GM19240 (cell line): ENCODE measurements around the gene CRTC1.

Experiments used
- DNase-seq: peaks from one replicate; pipeline ENCODE4 v3.0.0; 2011; ENCODE audit warnings: low spot score; ENCODE audit not compliant: insufficient read length

Gene CRTC1

DNA sequence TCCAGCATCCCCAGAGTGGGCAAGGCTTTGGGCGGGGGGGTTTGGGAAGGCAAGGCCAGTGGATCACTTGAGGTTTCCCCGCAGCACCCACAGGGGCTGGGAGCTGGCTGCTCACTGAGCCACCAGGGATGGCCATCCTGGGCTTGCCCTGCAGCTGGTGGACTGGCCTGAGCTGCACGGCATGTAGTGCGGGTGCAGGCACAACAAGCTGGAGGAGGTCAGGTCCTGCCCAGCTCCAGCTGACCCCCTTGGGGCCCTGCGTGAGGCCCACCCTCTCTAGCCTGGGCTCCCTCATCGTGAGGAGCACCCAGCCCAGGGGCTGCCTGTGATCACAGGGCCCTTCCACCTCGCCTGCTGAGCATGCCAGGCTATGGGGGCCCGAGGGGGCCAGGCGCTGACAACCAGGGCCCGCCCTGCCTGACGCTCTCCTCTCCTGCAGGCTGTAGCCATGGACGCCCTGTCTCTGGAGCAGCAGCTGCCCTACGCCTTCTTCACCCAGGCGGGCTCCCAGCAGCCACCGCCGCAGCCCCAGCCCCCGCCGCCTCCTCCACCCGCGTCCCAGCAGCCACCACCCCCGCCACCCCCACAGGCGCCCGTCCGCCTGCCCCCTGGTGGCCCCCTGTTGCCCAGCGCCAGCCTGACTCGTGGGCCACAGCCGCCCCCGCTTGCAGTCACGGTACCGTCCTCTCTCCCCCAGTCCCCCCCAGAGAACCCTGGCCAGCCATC lies 84.7 kb downstream of the CRTC1 start:
- DNase-seq = no peak

DNA sequence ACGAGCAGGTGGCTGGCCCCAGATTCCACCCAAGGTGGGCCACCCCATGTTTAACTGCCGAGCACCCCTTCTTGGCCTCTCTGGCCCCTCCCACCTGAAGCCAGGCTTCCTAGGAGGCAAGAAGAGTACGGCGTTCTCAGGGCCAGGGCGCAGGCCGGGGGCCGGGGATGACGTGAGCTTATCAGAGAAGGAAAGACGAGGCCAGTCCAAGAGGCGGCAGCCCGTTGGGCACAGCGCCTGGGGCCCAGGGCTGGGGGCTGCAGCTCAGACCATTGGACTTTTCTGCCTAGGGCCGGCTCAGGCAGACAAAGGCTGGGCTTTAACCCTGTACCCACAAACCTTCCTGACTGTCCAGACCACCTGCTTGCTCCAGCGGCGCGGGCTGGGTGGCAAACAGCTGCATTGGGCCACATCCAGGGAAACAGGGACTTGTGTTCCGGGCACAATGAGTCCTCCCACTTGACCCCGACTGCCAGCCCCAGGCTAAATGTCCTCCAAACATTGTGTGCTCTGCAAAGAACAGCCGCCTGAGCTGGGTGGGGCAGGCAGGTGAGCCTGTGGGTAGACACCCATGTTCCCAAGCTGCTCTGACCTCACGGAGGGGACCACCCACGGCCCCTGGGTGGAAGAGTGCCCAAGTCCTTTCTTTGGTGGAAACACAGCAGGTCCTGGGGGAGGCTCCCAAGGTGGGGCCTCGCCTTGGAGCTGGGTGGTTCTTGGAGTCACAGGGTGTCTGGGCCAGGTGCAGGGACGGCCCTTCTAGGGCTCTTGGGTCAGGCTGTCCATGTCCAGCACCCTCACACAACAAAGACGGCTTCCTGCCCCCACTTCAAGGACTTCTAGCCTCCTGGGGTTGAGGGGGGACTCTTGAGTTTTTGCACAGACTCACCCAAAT lies 85.8 kb downstream of the CRTC1 start:
- DNase-seq = no peak

DNA sequence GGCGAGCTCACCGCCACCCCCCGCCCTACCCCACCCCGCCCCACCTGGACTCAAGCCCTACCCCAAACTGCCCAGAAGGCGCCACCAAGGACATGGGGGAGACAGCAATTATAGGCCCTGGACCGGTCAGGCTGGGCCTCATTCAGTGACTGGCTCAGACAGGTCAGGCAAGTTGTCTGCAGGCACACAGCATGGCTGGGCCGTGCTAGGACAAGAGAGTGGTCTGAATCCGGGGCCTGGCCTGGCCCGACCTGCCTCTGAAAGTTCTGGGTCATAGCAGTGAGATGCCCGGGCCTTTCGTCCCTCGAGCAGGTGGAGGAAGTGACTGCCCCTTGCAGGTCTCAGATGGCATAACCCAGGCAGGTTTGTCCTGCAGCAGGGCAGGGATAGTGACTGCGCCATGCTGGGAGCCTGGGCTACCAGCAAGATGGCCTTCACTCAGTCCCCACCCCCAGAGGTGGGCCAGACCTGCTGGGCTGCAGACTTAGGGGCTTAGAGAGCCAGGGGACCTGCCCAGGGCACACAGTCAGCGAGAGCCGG lies 86.6 kb downstream of the CRTC1 start:
- no peak for DNase-seq

DNA sequence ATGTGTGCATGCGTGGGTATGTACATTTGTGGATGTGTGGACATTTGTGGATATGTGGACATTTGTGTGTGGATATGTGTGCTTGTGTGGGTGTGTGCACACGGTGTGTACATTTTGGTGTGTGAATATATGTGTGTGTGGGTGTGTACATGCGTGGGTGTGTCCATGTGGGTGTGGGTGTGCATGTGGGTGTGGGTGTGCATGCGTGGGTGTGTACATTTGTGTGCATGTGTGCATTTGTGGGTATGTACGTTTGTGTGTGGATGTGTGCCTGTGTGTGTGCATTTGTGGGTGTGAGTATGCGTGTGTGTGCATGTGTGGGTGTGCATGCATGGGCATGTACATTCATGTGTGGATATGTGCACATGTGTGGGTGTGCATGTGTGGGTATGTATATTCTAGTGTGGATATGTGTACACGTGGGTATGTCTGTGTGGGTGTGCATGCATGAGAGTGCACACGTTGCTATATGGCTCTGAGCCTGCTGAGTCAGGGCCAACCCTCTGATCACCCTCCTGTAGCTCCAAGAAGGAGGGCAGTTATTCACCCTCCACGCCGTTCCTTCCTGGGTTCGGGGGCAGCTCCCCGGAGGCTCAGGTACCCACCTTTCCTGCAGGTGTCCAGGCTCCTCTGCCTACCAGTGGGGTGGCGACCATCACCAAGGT lies 87.3 kb downstream of the CRTC1 start:
- no peak for DNase-seq

- DNase-seq = no peak
These were observed 88.1 kb downstream of the CRTC1 start for GRCh38 chr19:18771328-18772242.

- DNase-seq = no peak
These were observed 89.4 kb downstream of the CRTC1 start for GRCh38 chr19:18772620-18773587.

GRCh38 chr19:18773682-18774081 lies 90.2 kb downstream of the CRTC1 start:
- no peak for DNase-seq

DNA sequence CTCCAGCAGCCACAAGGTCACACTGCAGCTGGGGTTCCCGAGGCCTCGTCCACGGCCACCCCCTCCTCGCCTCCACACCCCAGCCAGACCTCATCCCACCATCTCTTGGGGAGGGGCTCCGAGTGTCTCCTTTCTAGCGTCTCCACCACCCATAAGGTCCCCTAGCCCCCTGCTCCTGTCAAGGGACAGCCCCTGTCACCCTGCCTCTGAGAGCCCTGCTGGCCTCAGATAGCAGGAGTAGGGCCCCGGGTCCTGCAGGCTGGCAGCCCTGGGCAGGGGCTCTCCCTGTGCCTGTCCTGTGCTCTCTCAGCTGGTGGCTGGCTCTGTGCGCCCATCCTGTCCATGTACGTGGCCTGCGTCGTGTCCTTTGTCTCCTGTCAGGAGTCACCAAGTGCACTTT lies 90.6 kb downstream of the CRTC1 start:
- DNase-seq = no peak

DNA sequence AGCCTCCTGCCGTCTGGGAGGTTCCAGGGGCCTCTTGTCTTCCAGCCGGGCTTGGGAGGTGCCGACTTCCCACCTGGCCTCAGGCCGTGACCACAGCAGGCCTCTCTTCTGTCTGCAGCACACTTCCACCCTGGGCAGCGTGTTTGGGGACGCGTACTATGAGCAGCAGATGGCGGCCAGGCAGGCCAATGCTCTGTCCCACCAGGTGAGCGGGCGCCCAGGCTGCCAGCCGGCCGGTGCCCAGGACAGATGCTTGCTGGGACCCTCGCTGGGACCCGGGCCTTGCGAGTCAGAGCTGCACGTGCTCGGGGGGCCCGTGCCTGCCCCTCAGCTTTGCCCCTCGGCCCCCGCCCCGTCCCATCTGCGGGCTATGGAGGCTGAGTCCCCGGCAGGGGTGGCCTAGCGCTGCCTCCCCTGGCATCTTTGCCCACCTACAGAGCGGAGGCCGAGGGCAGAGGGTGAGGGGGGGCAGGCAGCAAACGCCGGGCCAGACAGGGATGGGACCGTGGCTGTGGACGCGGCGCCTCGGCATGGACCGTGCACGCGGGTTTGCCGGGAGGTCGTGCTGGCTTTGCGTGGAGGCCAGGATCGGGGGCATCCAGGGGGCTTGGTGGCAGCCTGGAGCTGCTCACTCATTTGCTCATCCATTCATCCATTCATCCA lies 91.4 kb downstream of the CRTC1 start:
- DNase-seq = no peak

DNA sequence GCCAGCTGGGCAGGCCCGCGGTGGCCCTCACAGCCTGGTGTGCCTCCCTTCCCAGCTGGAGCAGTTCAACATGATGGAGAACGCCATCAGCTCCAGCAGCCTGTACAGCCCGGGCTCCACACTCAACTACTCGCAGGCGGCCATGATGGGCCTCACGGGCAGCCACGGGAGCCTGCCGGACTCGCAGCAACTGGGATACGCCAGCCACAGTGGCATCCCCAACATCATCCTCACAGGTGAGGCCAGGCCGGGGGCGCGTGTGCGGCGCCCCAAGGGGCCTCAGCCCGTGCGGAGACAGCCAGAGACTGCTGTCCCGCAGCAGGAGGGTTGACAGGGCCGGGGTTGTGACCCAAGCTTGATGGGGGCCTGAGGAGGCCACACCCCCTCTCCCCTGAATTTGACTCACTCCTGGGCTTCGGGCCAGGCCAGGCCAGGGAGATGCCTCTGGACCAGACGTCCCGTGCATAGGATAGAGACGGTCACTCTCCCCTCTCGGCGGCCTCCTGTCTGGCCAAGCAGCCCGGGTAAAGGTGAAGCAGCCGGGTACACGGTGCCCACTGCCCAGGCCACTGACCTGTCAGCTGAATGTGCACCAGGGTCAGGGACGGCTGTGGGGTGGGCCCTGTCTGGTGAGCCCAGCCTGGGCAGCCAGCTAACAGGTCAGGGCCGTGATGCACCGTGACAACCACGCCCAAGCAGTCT lies 92.3 kb downstream of the CRTC1 start:
- DNase-seq = no peak

DNA sequence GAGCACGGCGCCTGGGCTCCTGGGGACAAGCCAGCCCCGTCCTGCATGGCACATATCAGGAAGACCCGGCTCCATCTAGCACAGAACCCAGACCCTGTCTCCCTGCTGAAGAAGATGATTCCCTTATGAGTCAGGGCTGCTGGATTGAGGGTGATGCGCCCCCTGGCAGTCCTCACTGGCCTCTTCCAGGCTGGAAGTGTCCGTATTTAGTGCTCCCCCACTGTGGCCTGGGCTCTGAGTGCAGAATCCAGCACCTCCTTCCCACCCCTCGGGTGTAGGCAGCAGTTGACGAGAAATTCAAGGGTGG lies 92.8 kb downstream of the CRTC1 start:
- no peak for DNase-seq

- DNase-seq = no peak
These were observed 93.3 kb downstream of the CRTC1 start for GRCh38 chr19:18776736-18777135.

- no peak for DNase-seq
These were observed 94.0 kb downstream of the CRTC1 start for GRCh38 chr19:18777301-18778075.

GRCh38 chr19:18778076-18778389 lies 94.6 kb downstream of the CRTC1 start:
- no peak for DNase-seq

- no peak for DNase-seq
These were observed 95.5 kb downstream of the CRTC1 start for GRCh38 chr19:18778826-18779495.

DNA sequence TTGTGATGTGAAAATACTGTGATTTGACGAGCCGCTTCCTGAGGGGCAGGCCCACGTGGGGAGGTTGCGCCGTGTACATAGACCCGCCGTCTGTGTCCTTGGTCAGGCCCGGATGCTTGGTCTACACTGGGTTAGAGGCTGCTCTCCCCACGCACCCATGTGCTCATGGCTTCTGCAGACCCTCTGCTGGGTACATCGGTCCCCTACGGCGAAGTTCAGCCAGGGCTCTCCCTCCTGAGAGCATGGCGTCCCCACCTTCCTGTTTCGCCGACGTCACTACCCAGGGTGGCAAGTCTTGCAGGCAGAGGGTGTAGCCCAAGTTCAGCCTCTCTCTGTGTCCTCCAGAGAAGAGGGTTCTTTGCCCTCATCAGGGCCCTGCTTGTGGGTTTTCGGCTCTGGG lies 96.6 kb downstream of the CRTC1 start:
- no peak for DNase-seq

GRCh38 chr19:18780631-18781030 lies 97.2 kb downstream of the CRTC1 start:
- no peak for DNase-seq
